Psoas muscle (tissue), 8 donors: Measurements from ENCODE around the gene HAX1. TPM values are rescaled to one million over a fixed set of nuclear protein-coding genes. Genes with fewer than 3 reads are reported as not detected.

Experiments
- ATAC-seq, 4 donors: fragments of 200-7000 bp; cut with Tn5 transposase; one replicate each; pipeline ENCODE4 v1.9.1; 2020; ENCODE audit warnings: moderate library complexity in 3 of 4, mild to moderate bottlenecking in 2 of 4
- DNase-seq, 2 donors: peaks; one replicate each; pipeline ENCODE4 v3.0.0-alpha.2; 2020
- H3K27ac ChIP-seq: fragments of 200-600 bp; one replicate; pipeline ENCODE4 v1.8.0; 2022
- H3K27me3 ChIP-seq, 3 donors: fragments of 200-600 bp in 1 of 3; one replicate each; pipeline versions ENCODE4 v1.6.1 to v1.8.0; 2013 to 2022; ENCODE audit warnings: low read length in 2 of 3, mild to moderate bottlenecking in 2 of 3, moderate library complexity in 1 of 3; ENCODE audit not compliant: insufficient read depth in 3 of 3
- H3K36me3 ChIP-seq, 2 donors: fragments of 200-600 bp in 1 of 2; one replicate each; pipeline versions ENCODE4 v1.6.1 to v1.8.0; 2013 to 2022; ENCODE audit warnings: low read depth in 1 of 2, mild to moderate bottlenecking in 1 of 2, moderate library complexity in 1 of 2; ENCODE audit not compliant: insufficient read depth in 1 of 2
- H3K4me1 ChIP-seq: fragments of 200-600 bp; one replicate; pipeline ENCODE4 v1.8.0; 2022
- H3K4me3 ChIP-seq: fragments of 200-600 bp; one replicate; pipeline ENCODE4 v1.8.0; 2022; ENCODE audit warnings: mild to moderate bottlenecking
- H3K9me3 ChIP-seq: fragments of 200-600 bp; one replicate; pipeline ENCODE4 v1.8.0; 2022
- CTCF ChIP-seq: fragments of 200-600 bp; IDR thresholded peaks from one replicate; pipeline ENCODE4 v1.8.0; 2022; ENCODE audit warnings: antibody characterized with exemption
- WGBS, 3 donors: extraction: QIAGEN DNeasy Blood & Tissue Kit; methylation state at CpG; one replicate each; pipeline versions ENCODE4 v1.1.6 to v1.1.7; 2013; 5-methylcytosine and 5-hydroxymethylcytosine counted together
- intact Hi-C, 2 donors: fragments of 100-400 bp; cut with DNase I; formaldehyde crosslinking; loops; one replicate each; pipeline versions ENCODE4 v1.11.0 to v1.14.2; 2022
- polyA plus RNA-seq, 3 donors: library from polyadenylated mRNA; stranded (reverse); fragments of 200-250 nt; gene quantifications; one replicate each; pipeline ENCODE4 v1.2.3, GENCODE V29; 2013
- total RNA-seq, 4 donors: library from RNA; stranded (reverse); fragmentation: NEBNext Ultra II Directional in 2 of 4; extraction: Animal tissue kit (Norgen Biotek cat#: 25700) in 2 of 4; gene quantifications; one replicate each; pipeline versions ENCODE4 v1.2.1 to v1.2.4, GENCODE V29; 2021 to 2023
- donor health status: healthy with polysubstance abuse.
- donor health status: DM: no; HTN: no; CAD: no; lungs with moderate emphysema.
- donor health status: Bipolar disorder and iron deficiency.
- donor health status: healthy.
- donor health status: DM: yes; HTN: yes; CAD: no.
- donor health status: DM: no; HTN: no; CAD: no.
- donor health status: DM: no; HTN: no; CAD: no.
- donor health status: DM: yes; HTN: yes; CAD: no.

Gene HAX1
- total and polyA plus RNA-seq, 7 donors, result 110 to 154 (median 143) TPM

GRCh38 chr1:154324241-154324640, 51.8 kb downstream of the HAX1 start:
- TF ChIP-seq CTCF, result no peak
- WGBS, 3 donors, result 29 to 47% (median 40%) methylated on average over 2 of the region's 2 CpGs
- ATAC-seq, result no peak
- Histone ChIP-seq H3K27me3 (peaks cover 0 to 47% (median 6%) of the 10 kb centered on the region in 3 donors), H3K36me3 (no peaks in the 10 kb centered on the region), H3K9me3 (no peaks in the 10 kb centered on the region), H3K27ac (no peak overlapping the region), H3K4me3 (peak overlapping the region; percentile 64), H3K4me1 (peaks cover 22% of the 10 kb centered on the region)
- intact Hi-C loops, result loop anchor here (5.0 to 10.0 kb wide), 3 partner anchors 63 to 221 kb away; no protein-coding TSS in a partner anchor
- DNase-seq, result no peak

GRCh38 chr1:154324669-154325582, 52.5 kb downstream of the HAX1 start, which contains the start of gene ATP8B2:
Gene ATP8B2 (plus strand): TSS chr1:154325525. CDS start chr1:154328142, 2,617 bp downstream.
- peak; percentile 84 for TF ChIP-seq CTCF

More at GRCh38 chr1:154324669-154325582, 52.5 kb downstream of the HAX1 start, which contains the start of gene ATP8B2:
- H3K4me1 ChIP-seq, result peaks cover 22% of the 10 kb centered on the region
- DNase-seq (peak; percentile 69 to 83), ATAC-seq (peak; percentile 76 to 84 (median 81))
- peaks cover 0 to 46% (median 6%) of the 10 kb centered on the region in 3 donors for H3K27me3 ChIP-seq
- 0 to 2% (median 1%) methylated on average over 46 to 56 of the region's 56 CpGs for WGBS, 3 donors
- H3K27ac ChIP-seq, result peak within 1 kb of the TSS; percentile 54
- H3K36me3 ChIP-seq, result no peaks in the 10 kb centered on the region
- intact Hi-C loops, result loop anchor here (5.0 to 10.0 kb wide), 3 partner anchors 62 to 220 kb away; no protein-coding TSS in a partner anchor
- H3K9me3 ChIP-seq, result no peaks in the 10 kb centered on the region
- peak within 1 kb of the TSS; percentile 64 for H3K4me3 ChIP-seq

Other genes starting within 250 kb of the HAX1 start
- gene NUP210L, start 117.6 kb upstream of the HAX1 start, total RNA-seq, result 1 to 10 TPM in 1 of 4 donors, under 1 TPM in 3; 0.05 to 3.0 (median 0.26) TPM
- under 1 TPM in 1 of 3 donors, not detected in 2; 0.01 TPM for gene NUP210L, start 117.6 kb upstream of the HAX1 start, polyA plus RNA-seq
- 1,000 to 10,000 TPM; 2,192 to 3,898 (median 3,031) TPM for gene TPM3, start 80.5 kb upstream of the HAX1 start, total RNA-seq
- 1,000 to 10,000 TPM; 1,778 to 2,728 (median 2,516) TPM for gene TPM3, start 80.5 kb upstream of the HAX1 start, polyA plus RNA-seq
- not detected for gene CFAP141, start 66.3 kb upstream of the HAX1 start, total RNA-seq
- not detected for gene CFAP141, start 66.3 kb upstream of the HAX1 start, polyA plus RNA-seq
- gene UBAP2L, start 51.7 kb upstream of the HAX1 start, total RNA-seq, result 100 to 1,000 TPM in 1 of 4 donors, 10 to 100 TPM in 3; 83.9 to 121 (median 87.5) TPM
- 10 to 100 TPM; 45.8 to 92.0 (median 81.9) TPM for gene UBAP2L, start 51.7 kb upstream of the HAX1 start, polyA plus RNA-seq
- gene AQP10, start 48.5 kb downstream of the HAX1 start, total RNA-seq, result not detected
- gene AQP10, start 48.5 kb downstream of the HAX1 start, polyA plus RNA-seq, result under 1 TPM in 1 of 3 donors, not detected in 2; 0.04 TPM
- 1 to 10 TPM; 3.6 to 5.8 (median 4.0) TPM for gene ATP8B2, start 52.9 kb downstream of the HAX1 start, total RNA-seq
- gene ATP8B2, start 52.9 kb downstream of the HAX1 start, polyA plus RNA-seq, result 1 to 10 TPM; 1.3 to 3.4 (median 2.2) TPM
- 100 to 1,000 TPM in 1 of 4 donors, 10 to 100 TPM in 3; 32.6 to 182 (median 80.9) TPM for gene IL6R, start 132.7 kb downstream of the HAX1 start, total RNA-seq
- 10 to 100 TPM; 41.7 to 97.7 (median 80.8) TPM for gene IL6R, start 132.7 kb downstream of the HAX1 start, polyA plus RNA-seq
- gene TDRD10, start 229.6 kb downstream of the HAX1 start, total RNA-seq, result under 1 TPM; 0.50 to 0.97 (median 0.68) TPM
- gene TDRD10, start 229.6 kb downstream of the HAX1 start, polyA plus RNA-seq, result 1 to 10 TPM in 1 of 3 donors, under 1 TPM in 2; 0.69 to 2.3 (median 0.99) TPM
- gene SHE, start 229.8 kb downstream of the HAX1 start, total RNA-seq, result 1 to 10 TPM; 5.6 to 7.4 (median 7.0) TPM
- gene SHE, start 229.8 kb downstream of the HAX1 start, polyA plus RNA-seq, result 1 to 10 TPM; 4.0 to 6.2 (median 4.3) TPM